ENCODE results near the gene MAP3K7CL.

MAP3K7CL gene, protein sequence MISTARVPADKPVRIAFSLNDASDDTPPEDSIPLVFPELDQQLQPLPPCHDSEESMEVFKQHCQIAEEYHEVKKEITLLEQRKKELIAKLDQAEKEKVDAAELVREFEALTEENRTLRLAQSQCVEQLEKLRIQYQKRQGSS

GRCh38 chr21:29130270-29130969 is at the start of gene MAP3K7CL:
TSS of gene MAP3K7CL (plus strand) at chr21:29130644. CDS start at chr21:29133345, 2,701 bp downstream.
- in situ Hi-C loops (cut with HindIII; ENCODE audit: low pct_unique_long_range_greater_than_20kb, low sequenced_read_pairs): no loop called here
- no peak for DNase-seq (ENCODE audit: low read depth in 1 of 2, low spot score in 1 of 2)
- TF ChIP-seq JUND (IDR thresholded peaks at IDR 0.05; ENCODE audit: low read depth): no peak

- in situ Hi-C loops (cut with HindIII; ENCODE audit: low pct_unique_long_range_greater_than_20kb, low sequenced_read_pairs): no loop called here
- no peak for DNase-seq (ENCODE audit: low read depth in 1 of 2, low spot score in 1 of 2)
- TF ChIP-seq JUND (IDR thresholded peaks at IDR 0.05; ENCODE audit: low read depth): no peak
Measured at GRCh38 chr21:29082046-29082815, 48.2 kb upstream of the MAP3K7CL start.

DNA sequence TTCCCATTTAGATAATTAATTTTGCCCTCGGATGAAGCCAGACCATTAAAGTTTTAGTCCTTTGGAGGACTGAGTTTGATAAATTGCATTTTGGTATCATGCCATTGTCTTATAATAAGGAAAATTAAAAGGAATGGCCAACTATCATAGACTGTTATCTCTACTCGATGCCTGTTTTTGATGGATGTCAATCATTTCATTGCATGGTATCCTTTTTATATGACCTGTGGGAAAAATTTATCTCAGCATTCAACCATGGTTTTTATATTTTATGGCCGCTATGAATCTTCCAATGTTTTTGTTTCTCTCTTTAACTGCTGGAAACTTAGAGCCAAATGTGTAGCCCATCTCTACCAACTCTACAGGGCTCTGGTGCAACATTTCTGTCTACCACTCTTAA is 47.1 kb upstream of the MAP3K7CL start:
- TF ChIP-seq JUND (IDR thresholded peaks at IDR 0.05; ENCODE audit: low read depth): no peak
- no peak for DNase-seq (ENCODE audit: low read depth in 1 of 2, low spot score in 1 of 2)
- in situ Hi-C loops (cut with HindIII; ENCODE audit: low pct_unique_long_range_greater_than_20kb, low sequenced_read_pairs): no loop called here

GRCh38 chr21:29084372-29084771 is 46.1 kb upstream of the MAP3K7CL start:
- no peak for TF ChIP-seq JUND (IDR thresholded peaks at IDR 0.05; ENCODE audit: low read depth)
- DNase-seq (ENCODE audit: low read depth in 1 of 2, low spot score in 1 of 2): no peak
- in situ Hi-C loops (cut with HindIII; ENCODE audit: low pct_unique_long_range_greater_than_20kb, low sequenced_read_pairs): no loop called here

DNA sequence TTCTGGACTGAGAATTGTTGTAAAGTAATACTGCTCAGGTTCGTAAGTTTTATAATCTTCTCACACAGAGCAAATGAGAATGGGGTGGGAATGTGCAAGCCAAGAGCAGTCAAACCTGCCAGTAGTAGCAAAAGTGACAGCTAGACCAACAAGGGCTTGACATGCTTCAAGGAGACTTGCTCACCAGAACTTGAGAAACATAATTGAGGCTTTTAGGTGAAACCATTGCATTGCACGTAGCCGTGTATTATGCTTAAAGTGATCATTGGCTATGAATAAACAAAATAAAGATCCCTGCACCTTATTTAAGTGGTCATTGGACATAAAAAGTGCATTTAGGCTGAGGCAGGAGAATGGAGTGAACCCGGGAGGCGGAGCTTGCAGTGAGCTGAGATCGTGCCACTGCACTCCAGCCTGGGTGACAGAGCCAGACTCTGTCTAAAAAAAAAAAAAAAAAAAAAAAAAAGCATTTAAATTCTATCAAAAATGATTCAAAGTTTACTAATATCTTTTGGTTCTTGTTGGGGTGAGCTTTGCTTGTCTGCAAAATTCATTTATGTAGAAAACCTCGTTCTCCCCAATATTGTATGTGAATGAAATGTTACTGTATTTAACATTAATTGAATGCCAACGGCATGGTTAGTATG is 45.2 kb upstream of the MAP3K7CL start:
- DNase-seq (ENCODE audit: low read depth in 1 of 2, low spot score in 1 of 2): no peak
- in situ Hi-C loops (cut with HindIII; ENCODE audit: low pct_unique_long_range_greater_than_20kb, low sequenced_read_pairs): no loop called here
- TF ChIP-seq JUND (IDR thresholded peaks at IDR 0.05; ENCODE audit: low read depth): no peak

GRCh38 chr21:29091033-29091432 is 39.4 kb upstream of the MAP3K7CL start:
- in situ Hi-C loops (cut with HindIII; ENCODE audit: low pct_unique_long_range_greater_than_20kb, low sequenced_read_pairs): no loop called here
- no peak for TF ChIP-seq JUND (IDR thresholded peaks at IDR 0.05; ENCODE audit: low read depth)
- DNase-seq (ENCODE audit: low read depth in 1 of 2, low spot score in 1 of 2): no peak

GRCh38 chr21:29092102-29092959 is 38.1 kb upstream of the MAP3K7CL start:
- in situ Hi-C loops (cut with HindIII; ENCODE audit: low pct_unique_long_range_greater_than_20kb, low sequenced_read_pairs): no loop called here
- DNase-seq (ENCODE audit: low read depth in 1 of 2, low spot score in 1 of 2): no peak
- no peak for TF ChIP-seq JUND (IDR thresholded peaks at IDR 0.05; ENCODE audit: low read depth)

DNA sequence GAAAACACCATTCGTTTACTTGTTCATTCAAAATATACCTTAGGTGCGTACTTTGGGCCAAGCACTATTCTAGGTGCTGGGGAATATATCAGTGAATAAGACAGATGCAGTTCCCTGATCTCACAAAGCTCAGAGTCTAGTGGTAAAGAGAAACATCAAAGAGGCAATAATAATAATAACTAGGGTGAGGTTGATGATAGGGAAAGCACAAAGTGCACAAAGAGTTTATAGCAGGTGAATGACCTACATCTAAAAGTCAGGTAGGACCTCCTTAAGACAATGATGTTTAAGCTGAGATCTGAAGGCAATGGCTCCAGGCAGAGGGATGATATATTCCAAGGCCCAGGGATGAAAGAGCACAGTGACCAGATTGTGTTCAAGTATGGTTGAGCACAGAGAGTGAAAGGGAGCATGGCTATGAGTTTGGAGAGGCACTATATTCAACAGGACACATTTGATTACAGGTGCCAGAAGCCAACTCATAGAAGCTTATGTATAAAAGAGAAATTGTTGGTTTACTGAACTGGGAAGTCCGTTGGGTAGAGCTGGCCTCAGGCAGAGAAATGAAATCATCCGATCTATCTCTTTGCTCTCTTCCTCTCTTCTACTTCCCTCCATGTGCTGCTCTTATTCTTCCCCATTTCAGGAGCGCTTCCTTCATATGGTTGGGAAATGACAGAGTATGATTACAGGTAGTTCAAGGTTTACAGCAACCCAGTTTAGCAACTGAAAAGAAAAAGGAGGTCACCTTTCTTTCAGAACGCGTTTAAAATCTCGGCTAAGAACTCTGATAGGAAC is 34.0 kb upstream of the MAP3K7CL start:
- TF ChIP-seq JUND (IDR thresholded peaks at IDR 0.05; ENCODE audit: low read depth): no peak
- in situ Hi-C loops (cut with HindIII; ENCODE audit: low pct_unique_long_range_greater_than_20kb, low sequenced_read_pairs): no loop called here
- no peak for DNase-seq (ENCODE audit: low read depth in 1 of 2, low spot score in 1 of 2)

DNA sequence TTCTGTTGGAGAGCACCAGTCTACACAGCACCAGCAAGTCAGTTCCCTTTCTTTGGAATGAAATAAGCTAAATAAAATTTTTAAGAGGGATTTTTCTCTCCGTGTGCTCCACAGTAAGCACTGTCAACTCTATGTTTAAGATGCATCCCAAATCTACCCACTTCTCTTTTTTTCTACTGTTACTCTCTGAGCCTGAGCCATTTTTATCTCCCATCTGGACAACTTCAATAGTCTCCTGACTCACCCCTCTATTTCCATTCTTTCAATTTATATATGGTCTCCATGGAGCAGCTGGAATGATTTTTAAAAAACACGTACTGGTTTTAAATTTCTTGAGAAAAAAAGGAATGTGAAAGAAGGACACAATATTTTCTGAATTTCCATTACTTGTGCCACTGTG is 32.3 kb upstream of the MAP3K7CL start:
- no peak for TF ChIP-seq JUND (IDR thresholded peaks at IDR 0.05; ENCODE audit: low read depth)
- DNase-seq (ENCODE audit: low read depth in 1 of 2, low spot score in 1 of 2): no peak
- in situ Hi-C loops (cut with HindIII; ENCODE audit: low pct_unique_long_range_greater_than_20kb, low sequenced_read_pairs): no loop called here

GRCh38 chr21:29102791-29103257 is 27.6 kb upstream of the MAP3K7CL start:
- DNase-seq (ENCODE audit: low read depth in 1 of 2, low spot score in 1 of 2): no peak
- no peak for TF ChIP-seq JUND (IDR thresholded peaks at IDR 0.05; ENCODE audit: low read depth)
- in situ Hi-C loops (cut with HindIII; ENCODE audit: low pct_unique_long_range_greater_than_20kb, low sequenced_read_pairs): no loop called here

GRCh38 chr21:29104239-29104708 is 26.2 kb upstream of the MAP3K7CL start:
- peak in 1 of 2 experiments; percentile 13 for DNase-seq (ENCODE audit: low read depth in 1 of 2, low spot score in 1 of 2)
- in situ Hi-C loops (cut with HindIII; ENCODE audit: low pct_unique_long_range_greater_than_20kb, low sequenced_read_pairs): no loop called here

More at GRCh38 chr21:29104239-29104708, 26.2 kb upstream of the MAP3K7CL start:
- no peak for TF ChIP-seq JUND (IDR thresholded peaks at IDR 0.05; ENCODE audit: low read depth)

Measured in T47D (cell line).